NT2/D1 (cell line): ENCODE measurements around the gene FTO.

Source experiments
- YY1 ChIP-seq: IDR thresholded peaks from 2 replicates; pipeline ENCODE4 v1.6.1; 2011; ENCODE audit not compliant: insufficient read length, insufficient read depth
- ZNF274 ChIP-seq: IDR thresholded peaks from 2 replicates; pipeline ENCODE4 v1.6.1; 2011; ENCODE audit warnings: mild to moderate bottlenecking, low read depth, low read length

DNA sequence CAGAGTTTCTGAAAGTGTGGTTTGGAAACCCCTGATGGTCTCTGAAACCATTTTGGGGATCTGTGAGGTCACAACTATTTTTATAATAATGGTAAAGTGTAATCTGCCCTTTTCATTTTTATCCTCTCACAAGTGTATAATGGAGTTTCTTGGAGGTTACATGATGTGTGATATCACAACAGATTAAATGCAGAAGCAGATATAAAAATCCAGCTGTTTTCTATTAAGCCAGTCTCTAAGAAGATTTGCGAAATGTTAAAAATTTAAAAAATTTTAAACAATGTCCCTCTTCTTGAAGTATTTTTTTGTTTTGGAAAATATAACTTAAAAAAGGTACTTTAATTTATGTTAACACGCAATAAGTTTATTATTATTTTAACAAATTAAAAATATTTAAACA lies 49.0 kb upstream of the FTO start:
- TF ChIP-seq ZNF274 (no peak), YY1 (no peak)
